HCT116 (cell line): ENCODE measurements around the gene KCNK15. TPM values are rescaled to one million over a fixed set of nuclear protein-coding genes. Genes with fewer than 3 reads are reported as not detected.
A peak's percentile ranks its signal among the peaks of the same experiment; 100 is the strongest.

ENCODE experiments used
- ATAC-seq: fragments of 200-7000 bp; cut with Tn5 transposase; 2 replicates; pipeline ENCODE4 v1.9.1; 2020; ENCODE audit warnings: mild to moderate bottlenecking, moderate library complexity
- BruUV-seq: library from RNA; stranded (reverse); fragments of 400-500 nt; replicated peaks from 2 replicates; lab custom pipeline; 2021; lab: Mats Ljungman, UMichigan
- CTCF ChIA-PET: fragments of 300-600 bp; sonication (Branson Sonifier 250); formaldehyde crosslinking; loops from one replicate; lab custom pipeline; 2021; ENCODE audit warnings: antibody characterized with exemption; lab: Charles Lee
- POLR2A ChIA-PET: fragments of 300-600, 350-600 bp; sonication (Branson Sonifier 250); formaldehyde crosslinking; loops from one replicate; lab custom pipeline; 2021; ENCODE audit warnings: antibody characterized with exemption; lab: Charles Lee
- RAD21 ChIA-PET, 2 experiments: fragments of 300-600 bp; sonication (Branson Sonifier 250); formaldehyde crosslinking; loops; one replicate each; lab custom pipeline; 2023; ENCODE audit warnings: low total read pairs in 2 of 2; ENCODE audit not compliant: uncharacterized antibody in 2 of 2, unreplicated experiment in 2 of 2, low non-redundant PET in 1 of 2; lab: Charles Lee
- DNase-seq: peaks from one replicate; pipeline ENCODE4 v3.0.0-alpha.2; 2010; ENCODE audit warnings: low read depth, low spot score
- H2AFZ ChIP-seq: fragments of 200-600 bp; shearing (Covaris generic), sonication (generic); 2 replicates; pipeline ENCODE4 v1.6.1; 2017; ENCODE audit warnings: low read depth, mixed run types, mixed read lengths, antibody characterized with exemption, low read length; ENCODE audit not compliant: poor library complexity, severe bottlenecking
- H3K27ac ChIP-seq: 2 replicates; pipeline ENCODE4 v1.5.1; 2012; ENCODE audit warnings: low read depth, low read length
- H3K27me3 ChIP-seq: fragments of 200-600 bp; sonication (generic); 2 replicates; pipeline ENCODE4 v1.6.1; 2016; ENCODE audit warnings: mixed run types, low read length, mixed read lengths; ENCODE audit not compliant: insufficient read depth
- H3K36me3 ChIP-seq, 2 experiments: fragments of 200-500 bp in 1 of 2; fragments of 200-600 bp in 1 of 2; sonication (Bioruptor generic) in 1 of 2; sonication (generic) in 1 of 2; 2 replicates each; pipeline versions ENCODE4 v1.5.1 to v1.6.1; 2014 to 2016; ENCODE audit warnings: low read length in 2 of 2, inconsistent platforms in 1 of 2, mixed read lengths in 1 of 2, mixed run types in 1 of 2; ENCODE audit not compliant: insufficient read depth in 2 of 2, control insufficient read depth in 1 of 2
- H3K4me1 ChIP-seq, 2 experiments: fragments of 200-600 bp in 1 of 2; sonication (generic) in 1 of 2; 2 replicates each; pipeline versions ENCODE4 v1.5.1 to v1.6.1; 2012 to 2017; ENCODE audit warnings: low read length in 2 of 2, inconsistent platforms in 1 of 2, mild to moderate bottlenecking in 1 of 2, mixed read lengths in 1 of 2, mixed run types in 1 of 2, moderate library complexity in 1 of 2; ENCODE audit not compliant: insufficient read depth in 2 of 2, control insufficient read depth in 1 of 2
- H3K4me2 ChIP-seq: fragments of 200-600 bp; sonication (generic); 2 replicates; pipeline ENCODE4 v1.6.1; 2017; ENCODE audit warnings: mixed run types, low read length, mixed read lengths
- H3K4me3 ChIP-seq, 2 experiments: fragments of 200-600 bp in 1 of 2; sonication (generic) in 1 of 2; replicated peaks in 1 of 2; 2 replicates each; pipeline ENCODE4 v1.5.1; 2011 to 2016; ENCODE audit warnings: low read length in 2 of 2, control low read depth in 1 of 2, low read depth in 1 of 2, mild to moderate bottlenecking in 1 of 2, mixed read lengths in 1 of 2, mixed run types in 1 of 2
- H3K79me2 ChIP-seq: fragments of 200-600 bp; sonication (generic); 2 replicates; pipeline ENCODE4 v1.6.1; 2017; ENCODE audit warnings: mild to moderate bottlenecking, mixed run types, low read length, moderate library complexity, mixed read lengths; ENCODE audit not compliant: insufficient read depth
- H3K9ac ChIP-seq: fragments of 200-600 bp; sonication (generic); 2 replicates; pipeline ENCODE4 v1.6.1; 2016; ENCODE audit warnings: low read length, mixed read lengths
- H3K9me2 ChIP-seq: fragments of 200-600 bp; sonication (generic), shearing (Covaris generic); 2 replicates; pipeline ENCODE4 v1.6.1; 2017; ENCODE audit warnings: mixed run types, mild to moderate bottlenecking, moderate library complexity; ENCODE audit not compliant: insufficient read depth
- H3K9me3 ChIP-seq, 2 experiments: fragments of 200-500 bp in 1 of 2; fragments of 200-600 bp in 1 of 2; sonication (Bioruptor generic) in 1 of 2; sonication (generic) in 1 of 2; 2 replicates each; pipeline ENCODE4 v1.6.1; 2014 to 2017; ENCODE audit warnings: low read length in 2 of 2, mixed read lengths in 2 of 2, inconsistent platforms in 1 of 2, low read depth in 1 of 2, mild to moderate bottlenecking in 1 of 2, mixed run types in 1 of 2, moderate library complexity in 1 of 2; ENCODE audit not compliant: control insufficient read depth in 1 of 2, insufficient read depth in 1 of 2
- H4K20me1 ChIP-seq: fragments of 200-600 bp; sonication (generic), shearing (Covaris generic); 2 replicates; pipeline ENCODE4 v1.6.1; 2017; ENCODE audit warnings: mixed run types, mild to moderate bottlenecking, moderate library complexity; ENCODE audit not compliant: insufficient read depth
- CBX3 ChIP-seq: IDR thresholded peaks from 2 replicates; pipeline ENCODE4 v1.6.1; 2012; ENCODE audit warnings: low read depth
- CTCF ChIP-seq, 3 experiments: fragments of 200-600 bp in 1 of 3; sonication (generic) in 1 of 3; IDR thresholded peaks in 2 of 3; conservative IDR thresholded peaks in 1 of 3; 2 replicates each; pipeline ENCODE4 v1.5.1; 2012 to 2017; ENCODE audit warnings: low read depth in 2 of 3, low read length in 2 of 3, antibody characterized with exemption in 1 of 3, borderline replicate concordance in 1 of 3, control low read depth in 1 of 3, mild to moderate bottlenecking in 1 of 3, mixed read lengths in 1 of 3, mixed run types in 1 of 3, moderate library complexity in 1 of 3; ENCODE audit not compliant: insufficient read depth in 1 of 3
- RAD21 ChIP-seq: IDR thresholded peaks from 2 replicates; pipeline ENCODE4 v1.6.1; 2012; ENCODE audit warnings: low read depth, mild to moderate bottlenecking
- SP1 ChIP-seq: IDR thresholded peaks from 2 replicates; pipeline ENCODE4 v1.6.1; 2012; ENCODE audit warnings: low read depth
- intact Hi-C: fragments of 100-400 bp; cut with micrococcal nuclease; formaldehyde crosslinking; loops from 2 replicates; pipeline ENCODE4 v1.10.0; 2022
- total RNA-seq: library from RNA; stranded (reverse); gene quantifications from one replicate; pipeline ENCODE4 v1.2.1, GENCODE V29; 2021; ENCODE audit not compliant: unreplicated experiment

KCNK15 gene
- total RNA-seq, 1 experiment from 2014 or later: not detected

GRCh38 chr20:44733341-44734069 is 12.2 kb upstream of the KCNK15 start:
- RAD21 ChIA-PET: interaction anchor here (1.1 to 2.0 kb wide), 4 partner anchors 40 to 50 kb away, joined by 3 to 27 read pairs (median 8); no protein-coding TSS in a partner anchor
- H3K9ac ChIP-seq: no peak overlapping the region
- no peaks in the 10 kb centered on the region for H3K36me3 ChIP-seq
- no peaks in the 10 kb centered on the region for H3K9me3 ChIP-seq
- H3K27ac ChIP-seq: no peak overlapping the region
- H3K4me3 ChIP-seq: no peak overlapping the region
- ATAC-seq: peak; percentile 56
- no peaks in the 10 kb centered on the region for H3K27me3 ChIP-seq
- H4K20me1 ChIP-seq: no peaks in the 10 kb centered on the region
- TF ChIP-seq SP1 (no peak), RAD21 (peak; percentile 99), CTCF (IDR thresholded peaks at IDR 0.05 in 2 of 3, conservative IDR thresholded peaks at IDR 0.05 in 1 of 3; ENCODE audit: borderline replicate concordance in 1 of 3, insufficient read depth in 1 of 3, low read depth in 2 of 3, low read length in 2 of 3) (peak; percentile 89 to 95 (median 92))
- TF ChIP-seq, all 23 proteins: peak for 2
- intact Hi-C loops: loop anchor here (1.0 kb wide), 1 partner anchor 48 kb away; no protein-coding TSS in a partner anchor
- no TSS peak for BruUV-seq
- no peak overlapping the region for H3K4me2 ChIP-seq
- H2AFZ ChIP-seq: no peak overlapping the region
- CTCF ChIA-PET: interaction anchor here (0.9 to 7.3 kb wide), 4 partner anchors 14 to 49 kb away, joined by 3 to 160 read pairs (median 14); no protein-coding TSS in a partner anchor
- no peaks in the 10 kb centered on the region for H3K9me2 ChIP-seq
- POLR2A ChIA-PET: interaction anchor here (1.9 kb wide), 1 partner anchor 48 kb away, joined by 5 read pairs; no protein-coding TSS in a partner anchor
- peaks cover 25 to 57% of the 10 kb centered on the region in 2 experiments for H3K4me1 ChIP-seq
- H3K79me2 ChIP-seq: no peaks in the 10 kb centered on the region
- peak; percentile 51 for DNase-seq

GRCh38 chr20:44734938-44735337 is 10.7 kb upstream of the KCNK15 start:
- Histone ChIP-seq H3K9me2 (no peaks in the 10 kb centered on the region), H3K36me3 (no peaks in the 10 kb centered on the region), H4K20me1 (no peaks in the 10 kb centered on the region), H2AFZ (no peak overlapping the region)
- POLR2A ChIA-PET: interaction anchor here (0.9 kb wide), 1 partner anchor 150 kb away, joined by 3 read pairs; the partner anchor contains the start of gene YWHAB
- ATAC-seq: no peak
- RAD21 ChIA-PET: no interaction called here
- BruUV-seq: no TSS peak
- no peak for TF ChIP-seq CBX3
- peak in 2 of 3 experiments; percentile 34 to 36; a peak in 3 of 6 replicates for TF ChIP-seq CTCF (IDR thresholded peaks at IDR 0.05 in 2 of 3, conservative IDR thresholded peaks at IDR 0.05 in 1 of 3; ENCODE audit: borderline replicate concordance in 1 of 3, insufficient read depth in 1 of 3, low read depth in 2 of 3, low read length in 2 of 3)
- TF ChIP-seq, all 23 proteins: peak for 1
- peaks cover 13 to 47% of the 10 kb centered on the region in 2 experiments for H3K4me1 ChIP-seq
- no peak overlapping the region for H3K9ac ChIP-seq
- no peaks in the 10 kb centered on the region for H3K79me2 ChIP-seq
- no peaks in the 10 kb centered on the region for H3K27me3 ChIP-seq
- no peak overlapping the region for H3K4me3 ChIP-seq
- no peaks in the 10 kb centered on the region for H3K9me3 ChIP-seq
- no peak for DNase-seq
- CTCF ChIA-PET: interaction anchor here (0.7 to 7.3 kb wide), 3 partner anchors 11 to 50 kb away, joined by 3 to 160 read pairs (median 3); no protein-coding TSS in a partner anchor
- no peak overlapping the region for H3K27ac ChIP-seq
- H3K4me2 ChIP-seq: no peak overlapping the region
- intact Hi-C loops: no loop called here
